ENCODE results near the gene JAKMIP3.

DNA sequence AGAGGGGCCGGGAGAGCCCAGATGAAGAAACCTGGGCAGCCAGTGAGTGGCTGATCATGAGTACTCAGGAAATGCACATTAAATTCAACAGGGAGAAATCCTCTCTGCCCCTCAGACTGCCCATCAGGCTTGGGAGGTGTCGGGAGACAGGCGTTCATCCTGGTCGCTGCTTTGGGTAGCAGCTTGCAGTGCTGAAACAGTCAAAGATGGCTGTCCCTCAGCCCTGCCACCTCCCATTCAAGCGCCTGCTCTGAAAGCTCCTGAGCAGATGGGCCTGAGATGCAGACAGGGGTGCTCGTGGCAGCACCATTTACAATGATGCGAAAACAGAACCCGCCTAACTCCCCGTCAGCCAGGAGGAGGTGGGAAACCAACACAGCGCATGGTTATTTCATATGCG is 3.6 kb upstream of the JAKMIP3 start:
- TF ChIP-seq, protein P1, sequence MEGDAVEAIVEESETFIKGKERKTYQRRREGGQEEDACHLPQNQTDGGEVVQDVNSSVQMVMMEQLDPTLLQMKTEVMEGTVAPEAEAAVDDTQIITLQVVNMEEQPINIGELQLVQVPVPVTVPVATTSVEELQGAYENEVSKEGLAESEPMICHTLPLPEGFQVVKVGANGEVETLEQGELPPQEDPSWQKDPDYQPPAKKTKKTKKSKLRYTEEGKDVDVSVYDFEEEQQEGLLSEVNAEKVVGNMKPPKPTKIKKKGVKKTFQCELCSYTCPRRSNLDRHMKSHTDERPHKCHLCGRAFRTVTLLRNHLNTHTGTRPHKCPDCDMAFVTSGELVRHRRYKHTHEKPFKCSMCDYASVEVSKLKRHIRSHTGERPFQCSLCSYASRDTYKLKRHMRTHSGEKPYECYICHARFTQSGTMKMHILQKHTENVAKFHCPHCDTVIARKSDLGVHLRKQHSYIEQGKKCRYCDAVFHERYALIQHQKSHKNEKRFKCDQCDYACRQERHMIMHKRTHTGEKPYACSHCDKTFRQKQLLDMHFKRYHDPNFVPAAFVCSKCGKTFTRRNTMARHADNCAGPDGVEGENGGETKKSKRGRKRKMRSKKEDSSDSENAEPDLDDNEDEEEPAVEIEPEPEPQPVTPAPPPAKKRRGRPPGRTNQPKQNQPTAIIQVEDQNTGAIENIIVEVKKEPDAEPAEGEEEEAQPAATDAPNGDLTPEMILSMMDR (conservative IDR thresholded peaks at IDR 0.05): no peak
- TF ChIP-seq EZH2 (IDR thresholded peaks at IDR 0.05; ENCODE audit: low read depth): no peak
